GM18951 (cell line): ENCODE measurements around the gene SORCS2.

ENCODE experiments used
- POLR2A ChIP-seq: IDR thresholded peaks from 4 replicates; pipeline ENCODE4 v1.6.1; 2011; ENCODE audit warnings: mild to moderate bottlenecking; ENCODE audit not compliant: insufficient read length, insufficient read depth; ENCODE audit errors: extremely low read depth
- in situ Hi-C: fragments of 300-500 bp; cut with MboI; formaldehyde crosslinking; loops from one replicate; pipeline ENCODE4 v1.12.0; 2022; ENCODE audit warnings: low sequenced_read_pairs, mixed read lengths, inconsistent platforms; ENCODE audit not compliant: unreplicated experiment

Gene SORCS2

GRCh38 chr4:7193030-7193958, 956 bp downstream of the SORCS2 start:
- TF ChIP-seq POLR2A: no peak
- in situ Hi-C loops: no loop called here

GRCh38 chr4:7194251-7195140, 2.2 kb downstream of the SORCS2 start:
- no peak for TF ChIP-seq POLR2A
- in situ Hi-C loops: no loop called here

GRCh38 chr4:7195141-7195515, 2.8 kb downstream of the SORCS2 start:
- TF ChIP-seq POLR2A: no peak
- in situ Hi-C loops: no loop called here

- no peak for TF ChIP-seq POLR2A
- in situ Hi-C loops: no loop called here
These were observed 3.4 kb downstream of the SORCS2 start for GRCh38 chr4:7195546-7196287.

GRCh38 chr4:7196288-7196651, 3.9 kb downstream of the SORCS2 start:
- in situ Hi-C loops: no loop called here
- TF ChIP-seq POLR2A: no peak

GRCh38 chr4:7196736-7197135, 4.4 kb downstream of the SORCS2 start:
- TF ChIP-seq POLR2A: no peak
- in situ Hi-C loops: no loop called here

GRCh38 chr4:7197910-7198309, 5.6 kb downstream of the SORCS2 start:
- in situ Hi-C loops: no loop called here
- TF ChIP-seq POLR2A: no peak

- TF ChIP-seq POLR2A: no peak
- in situ Hi-C loops: no loop called here
These were observed 6.2 kb downstream of the SORCS2 start for GRCh38 chr4:7198440-7199128.

- in situ Hi-C loops: no loop called here
- TF ChIP-seq POLR2A: no peak
These were observed 6.9 kb downstream of the SORCS2 start for GRCh38 chr4:7199129-7199725.

GRCh38 chr4:7199771-7200441, 7.6 kb downstream of the SORCS2 start:
- TF ChIP-seq POLR2A: no peak
- in situ Hi-C loops: no loop called here

- in situ Hi-C loops: no loop called here
These were observed 8.5 kb downstream of the SORCS2 start for GRCh38 chr4:7200801-7201200.

More at GRCh38 chr4:7200801-7201200, 8.5 kb downstream of the SORCS2 start:
- no peak for TF ChIP-seq POLR2A
